COLO829 (cell line): Measurements from ENCODE around the gene ZNF157.
A peak's percentile ranks its signal among the peaks of the same experiment; 100 is the strongest.
"Not testable (repeated sequence)": the region's sequence is repeated elsewhere in the genome, so short reads cannot be mapped to it uniquely, and the experiment has no call there.

Source experiments
- DNase-seq: peaks from one replicate; pipeline ENCODE4 v3.0.0; 2012; ENCODE audit warnings: low spot score

Gene ZNF157

GRCh38 chrX:47370278-47370677 lies at the start of gene ZNF157:
Gene ZNF157 (plus strand): TSS chrX:47370578. CDS start chrX:47370669, 91 bp downstream.
- no peak for DNase-seq

GRCh38 chrX:47321386-47321785 lies 49.0 kb upstream of the ZNF157 start:
- no peak for DNase-seq

GRCh38 chrX:47321823-47322371 lies 48.5 kb upstream of the ZNF157 start:
- no peak for DNase-seq

GRCh38 chrX:47327902-47328301 lies 42.5 kb upstream of the ZNF157 start:
- no peak for DNase-seq

- DNase-seq = not testable (repeated sequence)
Measured at GRCh38 chrX:47332729-47333128, 37.6 kb upstream of the ZNF157 start.

- DNase-seq = no peak
Measured at GRCh38 chrX:47351706-47352105, 18.7 kb upstream of the ZNF157 start.

GRCh38 chrX:47358387-47359065 lies 11.9 kb upstream of the ZNF157 start:
- no peak for DNase-seq

- no peak for DNase-seq
Measured at GRCh38 chrX:47360423-47361179, 9.8 kb upstream of the ZNF157 start.

- DNase-seq = no peak
Measured at GRCh38 chrX:47361538-47362511, 8.6 kb upstream of the ZNF157 start.

GRCh38 chrX:47366041-47366722 lies 4.2 kb upstream of the ZNF157 start:
- DNase-seq = peak; percentile 48

- no peak for DNase-seq
Measured at GRCh38 chrX:47373198-47373597, 2.8 kb downstream of the ZNF157 start.

GRCh38 chrX:47380268-47380667 lies 9.9 kb downstream of the ZNF157 start:
- no peak for DNase-seq

GRCh38 chrX:47380837-47381236 lies 10.5 kb downstream of the ZNF157 start:
- not testable (repeated sequence) for DNase-seq

- DNase-seq = peak; percentile 28
Measured at GRCh38 chrX:47384502-47384901, 14.1 kb downstream of the ZNF157 start.

GRCh38 chrX:47390780-47391179 lies 20.4 kb downstream of the ZNF157 start:
- no peak for DNase-seq

- no peak for DNase-seq
Measured at GRCh38 chrX:47413179-47413594, 42.8 kb downstream of the ZNF157 start.

GRCh38 chrX:47420265-47420664 lies 49.9 kb downstream of the ZNF157 start:
- no peak for DNase-seq

- no peak for DNase-seq
Measured at GRCh38 chrX:47420962-47421361, 50.6 kb downstream of the ZNF157 start.

GRCh38 chrX:47422444-47422843 lies 52.1 kb downstream of the ZNF157 start:
- no peak for DNase-seq

- DNase-seq = no peak
Measured at GRCh38 chrX:47430925-47431324, 60.5 kb downstream of the ZNF157 start.

- peak; percentile 2 for DNase-seq
Measured at GRCh38 chrX:47446431-47446830, 76.1 kb downstream of the ZNF157 start.
